UCSD-AML1 (cell line): ENCODE data around the gene DDX39B.
A peak's percentile ranks its signal among the peaks of the same experiment; 100 is the strongest.
"Not testable (repeated sequence)": the region's sequence is repeated elsewhere in the genome, so short reads cannot be mapped to it uniquely, and the experiment has no call there.

Experiments
- DNase-seq: peaks from one replicate; lab custom pipeline; 2025; ENCODE audit not compliant: unreplicated experiment; lab: John Stamatoyannopoulos, UW

DDX39B gene

DNA sequence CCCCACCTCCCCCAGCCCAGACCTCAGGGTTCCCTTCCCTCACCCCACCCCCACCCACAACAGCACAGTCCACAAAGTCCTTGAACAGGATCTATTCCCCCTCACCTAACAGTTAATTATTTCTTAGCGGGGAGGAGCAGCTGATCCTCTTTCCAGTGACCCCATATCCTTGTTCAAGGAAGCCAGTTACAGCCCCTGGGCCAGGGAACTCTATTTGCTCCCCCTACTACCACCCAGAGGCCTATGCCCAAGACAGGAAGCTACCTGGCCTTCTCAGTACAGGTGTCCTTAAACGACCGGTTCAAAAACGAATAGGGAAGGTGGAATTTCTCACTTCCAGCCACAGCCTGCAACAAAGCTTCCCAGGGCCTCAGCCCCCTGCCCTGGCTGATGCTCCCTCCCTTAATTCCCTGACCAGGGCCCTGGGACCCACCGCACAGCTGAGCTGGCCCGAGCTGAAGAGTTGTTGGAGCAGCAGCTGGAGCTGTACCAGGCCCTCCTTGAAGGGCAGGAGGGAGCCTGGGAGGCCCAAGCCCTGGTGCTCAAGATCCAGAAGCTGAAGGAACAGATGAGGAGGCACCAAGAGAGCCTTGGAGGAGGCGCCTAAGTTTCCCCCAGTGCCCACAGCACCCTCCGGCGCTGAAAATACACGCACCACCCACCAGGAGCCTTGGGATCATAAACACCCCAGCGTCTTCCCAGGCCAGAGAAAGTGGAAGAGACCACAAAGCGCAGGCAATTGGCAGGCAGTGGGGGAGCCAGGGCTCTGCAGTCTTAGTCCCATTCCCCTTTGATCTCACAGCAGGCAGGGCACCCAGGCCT, 12.3 kb downstream of the DDX39B start:
- peak; percentile 15 for DNase-seq

DNA sequence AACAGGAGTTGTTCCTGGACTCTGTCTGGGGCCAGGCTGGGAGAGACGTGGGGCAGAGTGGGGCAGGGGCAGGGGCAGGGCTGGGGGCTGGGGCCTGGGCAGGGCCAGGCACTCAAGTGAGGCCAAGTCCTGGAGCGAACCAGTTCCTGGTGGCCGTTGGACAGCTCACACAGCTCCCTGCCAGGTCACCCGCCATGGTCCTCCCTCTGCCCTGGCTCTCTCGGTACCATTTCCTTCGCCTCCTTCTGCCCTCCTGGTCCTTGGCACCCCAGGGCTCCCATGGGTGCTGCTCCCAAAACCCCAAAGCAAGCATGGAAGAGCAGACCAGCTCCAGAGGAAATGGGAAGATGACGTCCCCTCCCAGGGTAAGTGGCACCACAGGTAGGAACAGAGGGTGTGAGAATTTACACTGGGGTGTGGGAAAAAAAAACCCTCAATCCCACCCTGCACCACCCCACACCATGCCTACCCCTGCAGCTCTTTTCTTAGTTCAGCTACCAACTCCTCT, 12.9 kb downstream of the DDX39B start, which contains the start of gene MCCD1:
Gene MCCD1, plus strand, starts transcription at position 142 of the 508 bp plus-strand sequence. Its CDS starts 53 bp downstream, at position 195.
- no peak for DNase-seq

DNA sequence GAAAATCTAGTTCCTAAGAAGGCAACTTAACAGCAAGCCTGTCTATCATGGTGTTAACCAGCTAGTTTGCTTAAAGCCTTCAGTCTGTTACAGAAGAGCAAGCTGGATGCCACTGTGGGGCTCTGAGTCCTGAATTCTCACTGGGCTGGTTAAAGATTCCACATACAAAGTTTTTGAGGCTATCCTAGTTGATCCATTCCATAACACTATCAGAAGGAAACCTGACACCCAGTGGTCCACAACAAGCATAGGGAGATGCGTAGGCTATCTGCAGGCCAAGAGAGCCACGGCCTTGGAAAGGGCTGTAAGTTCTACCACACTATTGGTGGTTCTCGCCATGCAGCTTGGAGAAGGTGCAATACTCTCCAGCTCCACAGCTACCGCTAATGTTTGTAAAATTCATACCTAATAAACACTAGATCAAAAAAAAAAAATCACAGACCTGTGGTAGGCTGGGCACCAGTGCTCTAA, 13.5 kb downstream of the DDX39B start:
- DNase-seq = no peak

DNA sequence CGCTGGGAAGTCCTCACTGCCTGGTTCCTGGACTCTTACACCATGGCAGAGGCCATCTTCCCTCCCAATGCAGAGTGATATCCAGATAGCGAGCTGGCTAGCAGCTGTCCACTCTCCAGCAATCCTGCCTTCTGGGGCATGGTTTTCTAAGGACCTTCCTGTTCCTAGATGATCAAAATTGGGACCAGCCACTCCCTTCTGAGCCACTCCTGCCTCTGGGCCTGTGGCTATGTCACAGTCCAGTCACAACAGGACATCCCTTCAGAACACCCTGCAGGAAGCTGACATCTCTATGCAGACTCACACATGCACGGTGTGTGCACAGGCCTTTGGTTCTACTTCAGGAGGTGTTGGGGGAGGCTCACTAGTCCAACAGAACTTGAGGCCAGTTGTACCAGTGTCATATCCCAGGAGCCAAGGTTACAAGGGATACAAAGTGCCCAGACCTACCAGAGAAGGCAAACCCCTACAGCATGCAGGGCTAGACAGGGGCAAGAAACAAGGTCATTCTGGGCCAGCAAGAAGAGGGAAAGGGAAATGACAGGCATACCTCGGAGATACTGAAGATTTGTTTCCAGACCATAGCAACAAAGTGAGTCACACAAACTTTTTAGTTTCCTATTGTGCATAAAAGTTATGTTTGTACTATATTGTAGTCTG, 15.7 kb downstream of the DDX39B start:
- peak; percentile 43 for DNase-seq

DNA sequence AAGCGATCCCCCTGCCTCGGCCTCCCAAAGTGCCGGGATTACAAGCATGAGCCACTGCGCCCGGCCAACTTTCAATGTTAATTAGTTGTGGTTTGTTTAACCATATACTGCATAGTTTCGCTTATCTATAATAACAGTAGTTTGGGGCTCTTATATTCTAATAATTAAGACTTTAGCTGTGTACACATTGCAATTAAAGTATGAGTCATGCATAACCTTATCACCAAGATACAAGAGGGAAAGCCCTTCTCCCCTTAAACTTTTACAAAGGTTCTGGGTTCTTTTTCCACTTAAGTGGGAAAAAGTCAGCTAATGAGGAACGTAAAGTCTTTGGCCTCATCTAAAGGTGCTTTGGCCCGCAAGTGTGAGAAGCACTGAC, 16.3 kb downstream of the DDX39B start:
- no peak for DNase-seq

DNA sequence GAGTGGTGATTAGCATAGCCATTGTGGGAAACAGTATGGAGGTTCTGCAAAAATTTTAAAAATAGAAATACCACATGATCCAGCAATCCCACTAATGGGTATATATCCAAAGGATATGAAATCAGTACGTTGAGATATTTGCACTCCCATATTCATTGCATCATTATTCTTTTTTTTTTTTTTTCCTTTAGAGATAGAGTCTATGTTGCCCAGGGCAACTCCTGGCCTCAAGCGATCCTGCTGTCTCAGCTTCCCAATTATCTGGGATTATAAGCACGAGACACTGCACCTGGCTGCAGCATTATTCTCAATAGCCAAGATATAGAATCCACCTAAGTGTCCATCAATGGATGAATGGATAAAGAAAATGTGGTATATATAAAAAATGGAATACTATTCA, 20.0 kb downstream of the DDX39B start:
- no peak for DNase-seq

DNA sequence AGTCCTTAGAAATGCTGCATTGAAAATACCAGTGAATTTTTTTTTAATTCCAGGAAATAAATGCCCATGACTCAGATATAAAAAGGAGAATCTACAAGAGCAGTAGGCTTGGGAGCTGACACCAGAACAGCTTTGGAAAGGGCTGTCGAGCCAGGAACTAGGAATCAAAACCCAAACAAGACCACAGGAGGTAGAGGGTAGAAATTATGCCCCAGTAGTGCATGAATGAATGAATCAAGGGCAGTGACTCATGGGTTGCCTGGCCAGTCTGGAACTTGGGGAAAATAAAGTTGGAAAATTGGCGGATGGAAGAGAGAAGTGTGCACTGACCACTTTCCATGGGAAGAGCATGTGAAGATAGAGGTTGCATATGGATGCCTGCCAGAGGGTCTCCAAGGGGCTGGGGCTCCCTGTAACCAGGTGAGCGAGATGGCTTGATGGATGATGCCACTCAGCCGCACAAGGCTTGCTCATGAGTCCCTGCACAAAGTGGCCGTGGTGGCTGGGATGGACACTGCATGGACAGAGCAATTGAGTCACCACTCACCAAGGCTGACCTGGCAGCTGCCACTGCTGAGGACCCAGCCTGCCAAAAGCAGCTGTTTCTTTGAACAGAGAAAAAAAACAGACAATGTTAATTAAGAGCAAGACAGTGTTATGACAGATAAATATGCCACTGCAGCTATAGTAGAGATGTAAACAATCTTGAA, 28.2 kb downstream of the DDX39B start:
- no peak for DNase-seq

DNA sequence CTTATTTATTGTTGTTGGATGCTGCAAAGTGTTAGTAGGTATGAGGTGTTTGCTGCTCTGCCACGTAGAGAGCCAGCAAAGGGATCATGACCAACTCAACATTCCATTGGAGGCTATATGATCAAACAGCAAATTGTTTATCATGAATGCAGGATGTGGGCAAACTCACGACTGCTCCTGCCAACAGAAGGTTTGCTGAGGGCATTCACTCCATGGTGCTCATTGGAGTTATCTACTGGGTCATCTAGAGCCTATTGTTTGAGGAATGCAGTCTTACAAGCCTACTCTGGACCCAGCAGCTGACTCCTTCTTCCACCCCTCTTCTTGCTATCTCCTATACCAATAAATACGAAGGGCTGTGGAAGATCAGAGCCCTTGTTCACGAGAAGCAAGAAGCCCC, 31.8 kb downstream of the DDX39B start:
- no peak for DNase-seq

DNA sequence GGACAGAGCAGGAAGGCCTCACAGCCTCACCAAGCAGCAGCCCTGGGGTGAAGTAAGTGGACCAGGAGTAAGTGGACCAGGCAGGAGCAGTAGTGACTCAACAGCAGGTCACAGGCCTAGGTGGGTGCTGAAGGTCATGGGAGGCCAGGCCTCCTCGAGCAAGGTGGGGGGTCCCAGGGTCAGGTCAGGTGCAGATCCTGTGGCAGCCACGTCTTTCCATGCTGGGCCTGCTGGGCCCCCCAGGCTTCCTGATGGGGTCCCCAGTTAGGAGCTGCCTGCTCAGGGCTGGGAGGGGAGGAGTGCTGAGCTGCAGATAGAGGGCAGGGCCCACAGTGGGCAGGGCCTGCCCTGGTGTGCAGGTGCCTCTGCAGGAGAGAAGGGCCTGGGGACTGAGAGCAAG, 32.8 kb downstream of the DDX39B start:
- DNase-seq = not testable (repeated sequence)

DNA sequence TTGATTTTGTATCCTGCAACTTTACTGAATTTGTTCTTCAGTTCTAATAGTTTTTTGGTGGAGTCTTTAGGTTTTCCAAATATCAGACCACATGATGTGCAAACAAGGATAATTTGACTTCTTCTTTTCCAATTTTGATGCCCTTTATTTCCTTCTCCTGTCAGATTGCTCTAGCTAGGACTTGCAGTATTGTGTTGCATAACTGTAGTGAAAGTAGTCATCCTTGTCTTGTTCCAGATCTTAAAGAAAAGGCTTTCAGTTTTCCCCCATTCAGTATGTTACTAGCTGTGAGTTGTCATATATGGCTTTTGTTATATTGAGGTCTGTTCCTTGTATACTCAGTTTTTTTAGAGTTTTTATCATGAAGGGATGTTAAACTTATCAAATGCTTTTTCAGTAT, 39.2 kb downstream of the DDX39B start:
- DNase-seq = no peak

DNA sequence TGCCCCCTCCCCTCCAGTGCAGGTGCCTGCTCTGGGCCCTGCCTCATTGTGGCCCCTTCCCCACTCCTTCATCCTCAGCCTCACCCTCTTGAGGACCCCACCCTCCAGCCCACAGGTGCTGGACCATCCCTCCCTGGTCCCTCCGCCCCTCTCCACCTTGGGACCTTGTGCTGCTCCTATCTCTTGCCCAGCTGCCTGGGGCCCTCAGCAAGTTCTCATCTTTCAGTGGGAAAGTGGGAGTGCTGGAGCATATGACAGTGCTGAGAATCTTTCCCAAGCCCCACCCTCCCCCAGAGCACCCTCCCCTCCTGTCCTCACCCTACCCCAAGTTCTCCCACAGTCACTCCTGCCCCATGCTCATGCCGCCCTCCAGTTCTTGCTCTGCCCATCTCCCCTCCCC, 42.2 kb downstream of the DDX39B start:
- not testable (repeated sequence) for DNase-seq

DNA sequence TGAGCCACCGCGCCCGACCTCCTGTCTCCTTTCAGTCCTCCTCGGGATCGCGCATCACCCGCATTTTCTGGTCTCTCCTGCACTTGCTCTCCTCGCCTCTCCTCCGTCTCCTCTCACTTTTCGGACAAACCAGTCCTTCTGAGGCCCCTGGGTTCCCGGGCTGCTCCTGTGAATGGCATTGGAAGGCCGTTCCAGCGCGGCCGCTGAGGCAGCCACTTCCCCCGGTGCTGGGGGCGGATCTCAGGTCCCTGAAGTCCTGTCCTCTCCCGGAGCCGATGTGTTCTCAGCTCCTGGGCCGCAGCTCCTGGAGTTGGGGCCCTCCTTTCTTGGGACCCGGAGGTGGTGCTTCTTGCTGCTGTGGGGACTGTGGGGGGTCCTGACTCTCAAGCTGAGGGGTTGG, 43.1 kb downstream of the DDX39B start:
- DNase-seq = no peak

DNA sequence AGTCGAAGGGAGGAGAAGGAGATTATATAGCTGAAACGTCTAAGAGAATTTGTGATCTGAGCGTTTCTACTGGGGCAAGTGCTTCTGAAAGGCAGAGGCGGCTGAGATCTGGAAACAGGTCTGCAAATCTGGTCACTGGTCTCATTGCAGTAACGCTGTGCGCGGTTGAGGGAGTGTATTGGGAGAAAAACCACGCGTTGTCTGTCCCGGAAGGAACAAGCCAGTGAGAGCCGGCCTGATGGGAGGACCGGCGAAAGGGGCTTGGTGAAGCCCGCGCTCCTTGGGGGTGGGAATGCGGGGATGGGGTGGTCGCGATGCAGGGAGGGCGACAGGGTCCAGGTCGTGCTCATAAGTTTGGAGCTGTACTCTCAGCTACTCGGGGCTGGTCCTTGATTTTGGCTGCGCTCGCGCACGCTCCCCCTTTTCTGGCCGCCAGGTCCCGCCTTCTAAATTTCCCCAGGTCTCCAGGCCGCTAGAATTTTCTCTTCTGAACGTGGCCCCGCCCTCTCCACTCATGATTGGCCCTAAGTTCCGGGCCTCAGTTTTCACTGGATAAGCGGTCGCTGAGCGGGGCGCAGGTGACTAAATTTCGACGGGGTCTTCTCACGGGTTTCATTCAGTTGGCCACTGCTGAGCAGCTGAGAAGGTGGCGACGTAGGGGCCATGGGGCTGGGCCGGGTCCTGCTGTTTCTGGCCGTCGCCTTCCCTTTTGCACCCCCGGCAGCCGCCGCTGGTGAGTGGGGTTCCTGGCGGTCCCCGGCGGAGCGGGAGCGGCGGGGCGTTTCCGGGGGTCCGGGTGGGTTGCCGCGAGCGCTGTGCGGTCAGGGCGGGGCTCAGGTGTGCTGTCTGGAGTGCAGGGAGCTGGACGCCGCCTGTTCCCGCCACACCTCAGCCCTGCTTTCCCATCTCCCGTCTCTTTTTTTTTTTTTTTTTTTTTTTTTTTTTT, 44.0 kb downstream of the DDX39B start, which contains the start of gene MICB:
Gene MICB, plus strand, starts transcription at position 615 of the 946 bp plus-strand sequence. Its CDS starts 49 bp downstream, at position 664.
- no peak for DNase-seq

DNA sequence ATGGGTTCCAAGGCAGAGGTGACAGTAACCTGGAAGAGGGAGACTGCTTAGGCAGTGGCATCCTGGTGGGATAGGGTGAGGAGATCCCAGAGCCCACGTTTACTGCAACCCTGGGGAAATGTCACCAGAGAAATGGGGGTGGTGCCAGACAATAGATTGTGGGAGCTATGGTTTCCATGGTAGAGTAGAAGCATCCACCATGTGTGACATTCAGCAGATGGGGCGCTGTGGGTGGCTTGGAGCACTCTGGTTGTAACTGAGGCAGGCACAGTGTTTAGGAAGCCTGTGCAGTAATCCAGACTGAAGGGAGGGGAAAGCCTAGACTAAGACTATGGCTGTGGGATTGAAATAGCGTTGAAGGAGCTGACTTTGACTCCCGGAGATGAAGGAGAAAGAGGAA, 45.0 kb downstream of the DDX39B start:
- DNase-seq = not testable (repeated sequence)

DNA sequence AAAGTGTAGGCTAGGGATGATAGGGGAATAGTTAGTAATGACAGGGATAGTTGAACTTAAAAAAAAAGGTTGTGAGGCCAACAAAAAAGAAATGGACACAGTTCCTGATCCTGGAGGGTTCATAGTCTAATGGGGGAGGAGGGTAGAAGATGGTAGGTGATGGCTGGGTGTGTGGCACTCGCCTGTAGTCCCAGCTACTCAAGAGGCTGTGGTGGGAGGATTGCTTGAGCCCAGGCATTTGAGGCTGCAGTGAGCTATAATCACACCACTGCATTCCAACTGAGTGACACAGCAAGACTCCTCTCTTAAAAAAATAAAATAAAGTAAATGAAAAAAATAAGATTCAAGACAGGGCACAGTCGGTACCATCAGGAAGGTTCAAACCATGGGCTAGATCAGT, 46.2 kb downstream of the DDX39B start:
- no peak for DNase-seq

DNA sequence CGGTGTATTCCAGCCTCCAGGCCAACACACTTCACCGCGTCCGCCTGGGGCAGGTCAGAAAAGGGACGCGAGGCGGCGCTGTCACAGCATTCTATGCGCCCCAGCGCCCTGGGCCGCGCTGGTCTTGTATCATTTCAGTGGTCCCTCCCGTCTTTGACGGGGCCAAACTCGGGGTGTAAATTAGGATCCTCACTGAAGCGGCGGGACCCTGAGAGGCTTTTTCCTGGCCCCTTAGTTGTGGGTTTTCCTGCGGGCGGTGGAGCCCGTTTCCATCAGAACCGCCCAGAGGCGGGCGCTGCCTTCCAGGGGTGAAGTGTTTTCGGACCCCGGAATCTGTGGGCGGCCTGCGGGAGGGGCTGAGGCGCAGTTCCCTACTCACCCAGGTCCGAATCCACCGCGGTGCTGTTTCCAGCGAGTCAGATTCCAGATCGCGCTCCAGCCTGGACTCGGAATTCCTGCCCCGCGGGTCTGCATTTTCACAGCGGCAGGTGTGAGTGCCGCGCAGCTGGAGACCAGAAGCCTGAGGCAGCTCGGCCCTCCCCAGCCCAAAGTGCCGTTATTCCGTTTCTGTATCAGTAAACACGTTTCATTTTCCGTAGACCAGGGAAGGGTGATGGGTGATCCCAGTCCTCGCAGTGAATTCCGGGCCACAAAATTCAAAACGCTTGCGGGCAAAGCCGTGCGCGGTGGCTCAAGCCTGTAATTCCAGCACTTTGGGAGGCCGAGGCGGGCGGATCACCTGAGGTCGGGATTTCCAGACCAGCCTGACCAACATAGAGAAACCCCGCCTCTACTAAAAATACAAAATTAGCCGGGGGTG, 47.7 kb downstream of the DDX39B start:
- DNase-seq = peak; percentile 84

DNA sequence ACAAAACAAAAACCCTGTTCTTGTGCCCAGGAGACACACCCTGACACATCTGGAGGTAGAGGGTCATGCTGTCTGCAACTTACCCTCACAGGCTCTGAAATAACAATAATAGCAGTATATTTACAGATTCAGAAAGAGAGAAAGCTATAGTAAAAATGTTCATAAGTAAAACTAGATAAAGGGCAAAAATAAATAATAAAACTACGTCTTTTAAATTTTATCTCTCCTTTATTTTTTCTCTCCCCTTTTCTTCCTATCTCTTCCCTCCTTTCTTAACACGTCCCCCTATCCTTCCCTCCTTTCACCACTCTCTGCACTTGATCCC, 48.3 kb downstream of the DDX39B start:
- DNase-seq = not testable (repeated sequence)

DNA sequence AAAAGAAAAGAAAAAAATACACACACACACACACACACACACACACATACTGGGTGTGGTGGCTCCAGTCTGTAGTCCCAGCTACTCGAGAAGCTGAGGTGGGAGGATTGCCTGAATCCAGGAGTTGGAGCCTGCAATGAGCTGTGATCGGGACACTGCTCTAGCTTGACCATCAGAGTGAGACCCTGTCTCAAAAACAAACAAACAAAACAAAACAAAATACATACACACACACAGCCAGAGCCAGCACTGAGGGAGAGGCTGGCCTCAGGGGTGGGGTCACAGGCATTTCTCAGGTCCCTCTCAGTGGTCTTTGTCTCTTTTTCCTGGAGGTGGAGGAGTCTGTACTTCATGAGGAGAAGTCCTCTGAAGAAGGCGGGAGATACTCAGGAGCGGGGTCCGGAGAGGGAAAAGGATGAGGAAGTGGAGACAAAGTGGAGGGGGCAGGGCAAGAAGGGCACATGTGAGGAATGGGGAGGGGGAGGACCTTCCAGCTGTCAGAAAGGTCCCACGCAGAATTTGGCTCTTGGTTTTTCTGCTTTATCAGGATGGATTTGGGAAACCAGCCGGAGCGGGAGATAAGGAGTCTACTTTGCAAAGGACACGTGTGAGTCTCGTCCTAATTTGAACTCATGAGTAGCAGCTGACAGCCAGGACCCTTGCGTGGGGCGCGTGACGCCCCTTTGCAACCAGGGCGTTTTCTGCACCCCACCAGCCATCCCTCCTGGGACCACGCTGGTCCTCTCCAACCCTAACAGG, 51.5 kb downstream of the DDX39B start:
- no peak for DNase-seq

DNA sequence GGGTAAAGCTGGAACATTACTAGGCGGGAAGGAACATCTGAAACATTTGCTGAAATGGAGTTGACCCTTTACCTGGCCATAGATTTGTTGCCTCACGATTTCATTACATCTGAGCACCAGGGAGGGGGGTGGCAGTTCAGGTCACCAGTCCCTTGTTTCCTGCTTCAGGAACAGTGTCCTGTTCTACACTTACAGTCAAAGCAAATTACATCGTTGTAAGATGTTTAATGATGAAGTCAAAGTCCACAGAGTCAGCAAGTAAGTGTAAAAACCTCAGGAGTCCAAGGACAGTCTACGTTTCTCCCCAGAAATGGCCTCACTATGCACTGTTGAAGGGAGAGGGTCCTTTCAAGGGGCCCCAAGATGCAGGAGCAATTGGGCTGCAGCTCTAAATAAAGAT, 52.7 kb downstream of the DDX39B start:
- no peak for DNase-seq
